ENCODE results near the gene EGLN2. TPM values are rescaled to one million over a fixed set of nuclear protein-coding genes. Genes with fewer than 3 reads are reported as not detected.
"Not testable (repeated sequence)": the region's sequence is repeated elsewhere in the genome, so short reads cannot be mapped to it uniquely, and the experiment has no call there.

Gene EGLN2
- total RNA-seq, 1 donor from 2014 or later = 117 TPM

GRCh38 chr19:40815223-40815622 is 16.2 kb downstream of the EGLN2 start:
- no peak for DNase-seq (ENCODE audit: low read depth, low spot score)

GRCh38 chr19:40818480-40819399 is 19.7 kb downstream of the EGLN2 start:
- not testable (repeated sequence) for DNase-seq (ENCODE audit: low read depth, low spot score)

GRCh38 chr19:40819479-40820234 is 20.7 kb downstream of the EGLN2 start:
- not testable (repeated sequence) for DNase-seq (ENCODE audit: low read depth, low spot score)

GRCh38 chr19:40822161-40822560 is 23.2 kb downstream of the EGLN2 start:
- no peak for DNase-seq (ENCODE audit: low read depth, low spot score)

GRCh38 chr19:40822704-40823553 is 23.9 kb downstream of the EGLN2 start:
- not testable (repeated sequence) for DNase-seq (ENCODE audit: low read depth, low spot score)

GRCh38 chr19:40824916-40825315 is 25.9 kb downstream of the EGLN2 start:
- DNase-seq (ENCODE audit: low read depth, low spot score) = not testable (repeated sequence)

- not testable (repeated sequence) for DNase-seq (ENCODE audit: low read depth, low spot score)
Measured at GRCh38 chr19:40825460-40826095, 26.6 kb downstream of the EGLN2 start.

- not testable (repeated sequence) for DNase-seq (ENCODE audit: low read depth, low spot score)
Measured at GRCh38 chr19:40826312-40826698, 27.3 kb downstream of the EGLN2 start.

GRCh38 chr19:40826699-40827385 is 27.9 kb downstream of the EGLN2 start:
- not testable (repeated sequence) for DNase-seq (ENCODE audit: low read depth, low spot score)

- no peak for DNase-seq (ENCODE audit: low read depth, low spot score)
Measured at GRCh38 chr19:40827386-40828247, 28.6 kb downstream of the EGLN2 start.

- no peak for DNase-seq (ENCODE audit: low read depth, low spot score)
Measured at GRCh38 chr19:40829205-40829604, 30.2 kb downstream of the EGLN2 start.

GRCh38 chr19:40830741-40831140 is 31.8 kb downstream of the EGLN2 start:
- DNase-seq (ENCODE audit: low read depth, low spot score) = not testable (repeated sequence)

- no peak for DNase-seq (ENCODE audit: low read depth, low spot score)
Measured at GRCh38 chr19:40831502-40832430, 32.8 kb downstream of the EGLN2 start.

GRCh38 chr19:40832431-40832790 is 33.4 kb downstream of the EGLN2 start:
- not testable (repeated sequence) for DNase-seq (ENCODE audit: low read depth, low spot score)

GRCh38 chr19:40833728-40834533 is 34.9 kb downstream of the EGLN2 start:
- DNase-seq (ENCODE audit: low read depth, low spot score) = not testable (repeated sequence)

- DNase-seq (ENCODE audit: low read depth, low spot score) = no peak
Measured at GRCh38 chr19:40836754-40837429, 37.9 kb downstream of the EGLN2 start.

GRCh38 chr19:40838477-40838876 is 39.5 kb downstream of the EGLN2 start:
- not testable (repeated sequence) for DNase-seq (ENCODE audit: low read depth, low spot score)

Measured in pulmonary artery endothelial cell (primary cell).